K562 (cell line): ENCODE results near the gene INPPL1. TPM values are rescaled to one million over a fixed set of nuclear protein-coding genes. Genes with fewer than 3 reads are reported as not detected.

ENCODE experiments used
- BRD9 ChIP-seq: fragments of 450-650 bp; IDR thresholded peaks from 2 replicates; pipeline ENCODE4 v1.6.1; 2018; ENCODE audit warnings: low read depth; ENCODE audit not compliant: partially characterized antibody
- ESRRA ChIP-seq: fragments of 450-650 bp; IDR thresholded peaks from 2 replicates; pipeline ENCODE4 v1.6.1; 2014; ENCODE audit warnings: low read depth, mild to moderate bottlenecking, moderate library complexity, borderline replicate concordance
- FOXM1 ChIP-seq, 2 experiments: fragments of 450-650 bp in 1 of 2; sonication (generic) in 1 of 2; formaldehyde crosslinking in 1 of 2; IDR thresholded peaks; 2 replicates each; pipeline versions ENCODE4 v1.6.1 to v1.9.0; 2017 to 2022; ENCODE audit warnings: low read depth in 2 of 2, mild to moderate bottlenecking in 2 of 2, missing genetic modification reagents in 1 of 2, moderate library complexity in 1 of 2
- GTF2E2 ChIP-seq: fragments of 200-800 bp; sonication (Bioruptor generic); IDR thresholded peaks from 2 replicates; pipeline ENCODE4 v1.6.1; 2016; ENCODE audit warnings: missing genetic modification characterization, missing compliant biosample characterization
- SMARCA5 ChIP-seq: fragments of 450-650 bp; IDR thresholded peaks from 2 replicates; pipeline ENCODE4 v1.6.1; 2016
- TEAD1 ChIP-seq, 2 experiments: fragments of 450-650 bp in 1 of 2; sonication (generic) in 1 of 2; formaldehyde crosslinking; IDR thresholded peaks; 2 replicates each; pipeline versions ENCODE4 v1.4.0 to v1.8.0; 2020 to 2022; ENCODE audit warnings: mild to moderate bottlenecking in 2 of 2, missing genetic modification reagents in 1 of 2
- ZBTB7A ChIP-seq: IDR thresholded peaks from 2 replicates; pipeline ENCODE4 v1.6.1; 2011; ENCODE audit warnings: low read depth, mild to moderate bottlenecking, low read length, moderate library complexity, borderline replicate concordance; ENCODE audit not compliant: control insufficient read depth
- ZKSCAN1 ChIP-seq: fragments of 150-350 bp; IDR thresholded peaks from 2 replicates; pipeline ENCODE4 v1.6.1; 2016; ENCODE audit warnings: low read depth, low read length
- polyA plus RNA-seq, 8 experiments: library from polyadenylated mRNA; depleted of rRNA in 4 of 8; stranded (reverse) in 5 of 8; unstranded in 3 of 8; fragments of >200 nt; fragmentation: Nextera tagmentation in 2 of 8; fragmentation: Illumina TruSeq in 1 of 8; extraction: Ambion mirVana in 2 of 8; extraction: Trizol in 1 of 8; gene quantifications; 2 replicates each; pipeline versions ENCODE4 v1.2.1 to v1.2.3, GENCODE V29; 2011 to 2014; ENCODE audit warnings: inconsistent platforms in 1 of 8, missing spikeins in 1 of 8
- total RNA-seq, 7 experiments: library from RNA; depleted of rRNA in 6 of 7; stranded (reverse); fragments of >200 nt in 6 of 7; fragmentation: Illumina TruSeq in 2 of 7; extraction: Trizol in 2 of 7; gene quantifications; 2 replicates each; pipeline versions ENCODE4 v1.2.1 to v1.2.3, GENCODE V29; 2011 to 2021; ENCODE audit warnings: low replicate concordance in 1 of 7
- TF ChIP-seq, protein P1 (sequence below): sonication (generic); formaldehyde crosslinking; IDR thresholded peaks from 2 replicates; pipeline ENCODE4 v1.8.1; 2023; ENCODE audit warnings: mild to moderate bottlenecking, missing genetic modification reagents
- TF ChIP-seq, protein P2 (sequence below): fragments of 250-450 bp; sonication (Bioruptor Pico); IDR thresholded peaks from 2 replicates; pipeline ENCODE4 v1.5.0; 2021; ENCODE audit warnings: mild to moderate bottlenecking, borderline replicate concordance
- TF ChIP-seq, protein P3 (sequence below): fragments of 450-650 bp; IDR thresholded peaks from 2 replicates; pipeline ENCODE4 v1.6.1; 2016; ENCODE audit warnings: antibody characterized with exemption
- TF ChIP-seq, protein P4 (sequence below), 2 experiments: fragments of 450-650 bp; IDR thresholded peaks; 2 replicates each; pipeline ENCODE4 v1.6.1; 2016
- TF ChIP-seq, protein P5 (sequence below): sonication (generic); formaldehyde crosslinking; IDR thresholded peaks from 2 replicates; pipeline ENCODE4 v1.9.0; 2022; ENCODE audit warnings: mild to moderate bottlenecking, missing genetic modification reagents
- TF ChIP-seq, protein P6 (sequence below): fragments of 250-450 bp; sonication (Bioruptor Pico); IDR thresholded peaks from 2 replicates; pipeline ENCODE4 v1.8.0; 2021; ENCODE audit warnings: borderline replicate concordance, mild to moderate bottlenecking, moderate library complexity; ENCODE audit not compliant: poor library complexity, severe bottlenecking
- TF ChIP-seq, protein P7 (sequence below): sonication (generic); formaldehyde crosslinking; IDR thresholded peaks from 2 replicates; pipeline ENCODE4 v1.8.1; 2023; ENCODE audit warnings: mild to moderate bottlenecking, missing genetic modification reagents

Gene INPPL1
- total and polyA plus RNA-seq, 9 of the 15 experiments (the other 6 are each of a cell fraction or from before 2014, with no cell fraction given) = 0.55 to 137 (median 61.6) TPM

DNA sequence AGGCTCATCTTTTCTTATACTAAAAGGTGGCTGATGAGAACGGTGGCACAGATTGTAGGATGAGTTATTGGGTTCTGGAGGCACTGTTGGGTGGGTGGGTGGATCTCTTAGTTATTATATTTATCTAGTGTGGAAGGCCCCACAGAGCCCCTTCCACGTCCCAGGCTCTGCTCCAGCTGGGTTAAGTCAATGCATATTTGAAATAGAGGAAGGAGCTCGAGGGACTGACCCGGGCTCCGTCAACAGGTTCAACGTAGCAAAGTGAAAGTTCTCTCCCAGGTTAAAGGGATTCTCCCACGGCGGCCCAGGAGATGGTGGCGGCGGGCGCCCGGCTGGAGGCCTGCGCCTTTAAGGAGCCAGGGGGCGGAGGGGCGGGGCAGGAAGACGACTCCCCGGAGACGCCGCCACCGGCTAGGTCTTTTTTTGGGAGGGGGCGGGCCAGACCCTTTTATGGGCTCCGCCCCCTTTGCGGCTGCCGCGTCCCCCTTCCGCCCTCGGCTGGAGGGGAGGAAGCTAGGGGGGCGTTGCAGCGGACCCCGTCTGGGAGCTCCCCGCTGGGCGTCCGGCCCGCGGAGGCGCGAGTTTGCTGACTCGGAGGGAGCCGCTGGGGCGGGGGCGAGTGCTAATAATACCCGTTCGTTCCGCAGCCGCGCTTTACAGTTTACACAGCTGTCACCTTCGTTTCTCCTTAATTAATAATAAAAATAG lies 1.5 kb upstream of the INPPL1 start (continued):
- peak; percentile 77; the same call in 1 of the 2 replicates for TF ChIP-seq GTF2E2 (tag)
- TF ChIP-seq, protein P1, sequence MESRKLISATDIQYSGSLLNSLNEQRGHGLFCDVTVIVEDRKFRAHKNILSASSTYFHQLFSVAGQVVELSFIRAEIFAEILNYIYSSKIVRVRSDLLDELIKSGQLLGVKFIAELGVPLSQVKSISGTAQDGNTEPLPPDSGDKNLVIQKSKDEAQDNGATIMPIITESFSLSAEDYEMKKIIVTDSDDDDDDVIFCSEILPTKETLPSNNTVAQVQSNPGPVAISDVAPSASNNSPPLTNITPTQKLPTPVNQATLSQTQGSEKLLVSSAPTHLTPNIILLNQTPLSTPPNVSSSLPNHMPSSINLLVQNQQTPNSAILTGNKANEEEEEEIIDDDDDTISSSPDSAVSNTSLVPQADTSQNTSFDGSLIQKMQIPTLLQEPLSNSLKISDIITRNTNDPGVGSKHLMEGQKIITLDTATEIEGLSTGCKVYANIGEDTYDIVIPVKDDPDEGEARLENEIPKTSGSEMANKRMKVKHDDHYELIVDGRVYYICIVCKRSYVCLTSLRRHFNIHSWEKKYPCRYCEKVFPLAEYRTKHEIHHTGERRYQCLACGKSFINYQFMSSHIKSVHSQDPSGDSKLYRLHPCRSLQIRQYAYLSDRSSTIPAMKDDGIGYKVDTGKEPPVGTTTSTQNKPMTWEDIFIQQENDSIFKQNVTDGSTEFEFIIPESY (CRISPR knock-in tag) = no peak
- TF ChIP-seq, protein P2, sequence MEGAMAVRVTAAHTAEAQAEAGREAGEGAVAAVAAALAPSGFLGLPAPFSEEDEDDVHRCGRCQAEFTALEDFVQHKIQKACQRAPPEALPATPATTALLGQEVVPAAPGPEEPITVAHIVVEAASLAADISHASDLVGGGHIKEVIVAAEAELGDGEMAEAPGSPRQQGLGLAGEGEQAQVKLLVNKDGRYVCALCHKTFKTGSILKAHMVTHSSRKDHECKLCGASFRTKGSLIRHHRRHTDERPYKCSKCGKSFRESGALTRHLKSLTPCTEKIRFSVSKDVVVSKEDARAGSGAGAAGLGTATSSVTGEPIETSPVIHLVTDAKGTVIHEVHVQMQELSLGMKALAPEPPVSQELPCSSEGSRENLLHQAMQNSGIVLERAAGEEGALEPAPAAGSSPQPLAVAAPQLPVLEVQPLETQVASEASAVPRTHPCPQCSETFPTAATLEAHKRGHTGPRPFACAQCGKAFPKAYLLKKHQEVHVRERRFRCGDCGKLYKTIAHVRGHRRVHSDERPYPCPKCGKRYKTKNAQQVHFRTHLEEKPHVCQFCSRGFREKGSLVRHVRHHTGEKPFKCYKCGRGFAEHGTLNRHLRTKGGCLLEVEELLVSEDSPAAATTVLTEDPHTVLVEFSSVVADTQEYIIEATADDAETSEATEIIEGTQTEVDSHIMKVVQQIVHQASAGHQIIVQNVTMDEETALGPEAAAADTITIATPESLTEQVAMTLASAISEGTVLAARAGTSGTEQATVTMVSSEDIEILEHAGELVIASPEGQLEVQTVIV (CRISPR knock-in tag) = no peak
- TF ChIP-seq, protein P3, sequence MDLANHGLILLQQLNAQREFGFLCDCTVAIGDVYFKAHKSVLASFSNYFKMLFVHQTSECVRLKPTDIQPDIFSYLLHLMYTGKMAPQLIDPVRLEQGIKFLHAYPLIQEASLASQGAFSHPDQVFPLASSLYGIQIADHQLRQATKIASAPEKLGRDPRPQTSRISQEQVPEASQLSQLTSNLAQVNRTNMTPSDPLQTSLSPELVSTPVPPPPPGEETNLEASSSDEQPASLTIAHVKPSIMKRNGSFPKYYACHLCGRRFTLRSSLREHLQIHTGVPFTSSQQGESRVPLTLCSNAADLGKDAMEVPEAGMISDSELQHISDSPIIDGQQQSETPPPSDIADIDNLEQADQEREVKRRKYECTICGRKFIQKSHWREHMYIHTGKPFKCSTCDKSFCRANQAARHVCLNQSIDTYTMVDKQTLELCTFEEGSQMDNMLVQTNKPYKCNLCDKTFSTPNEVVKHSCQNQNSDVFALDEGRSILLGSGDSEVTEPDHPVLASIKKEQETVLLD = no peak
- no peak for TF ChIP-seq BRD9
- TF ChIP-seq, protein P4, sequence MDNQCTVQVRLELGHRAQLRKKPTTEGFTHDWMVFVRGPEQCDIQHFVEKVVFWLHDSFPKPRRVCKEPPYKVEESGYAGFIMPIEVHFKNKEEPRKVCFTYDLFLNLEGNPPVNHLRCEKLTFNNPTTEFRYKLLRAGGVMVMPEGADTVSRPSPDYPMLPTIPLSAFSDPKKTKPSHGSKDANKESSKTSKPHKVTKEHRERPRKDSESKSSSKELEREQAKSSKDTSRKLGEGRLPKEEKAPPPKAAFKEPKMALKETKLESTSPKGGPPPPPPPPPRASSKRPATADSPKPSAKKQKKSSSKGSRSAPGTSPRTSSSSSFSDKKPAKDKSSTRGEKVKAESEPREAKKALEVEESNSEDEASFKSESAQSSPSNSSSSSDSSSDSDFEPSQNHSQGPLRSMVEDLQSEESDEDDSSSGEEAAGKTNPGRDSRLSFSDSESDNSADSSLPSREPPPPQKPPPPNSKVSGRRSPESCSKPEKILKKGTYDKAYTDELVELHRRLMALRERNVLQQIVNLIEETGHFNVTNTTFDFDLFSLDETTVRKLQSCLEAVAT (IDR thresholded peaks at IDR 0.05) = no peak
- no peak for TF ChIP-seq ESRRA
- TF ChIP-seq, protein P5, sequence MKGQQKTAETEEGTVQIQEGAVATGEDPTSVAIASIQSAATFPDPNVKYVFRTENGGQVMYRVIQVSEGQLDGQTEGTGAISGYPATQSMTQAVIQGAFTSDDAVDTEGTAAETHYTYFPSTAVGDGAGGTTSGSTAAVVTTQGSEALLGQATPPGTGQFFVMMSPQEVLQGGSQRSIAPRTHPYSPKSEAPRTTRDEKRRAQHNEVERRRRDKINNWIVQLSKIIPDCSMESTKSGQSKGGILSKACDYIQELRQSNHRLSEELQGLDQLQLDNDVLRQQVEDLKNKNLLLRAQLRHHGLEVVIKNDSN (CRISPR knock-in tag) = no peak
- TF ChIP-seq ZBTB7A = peak; percentile 99
- TF ChIP-seq, protein P6, sequence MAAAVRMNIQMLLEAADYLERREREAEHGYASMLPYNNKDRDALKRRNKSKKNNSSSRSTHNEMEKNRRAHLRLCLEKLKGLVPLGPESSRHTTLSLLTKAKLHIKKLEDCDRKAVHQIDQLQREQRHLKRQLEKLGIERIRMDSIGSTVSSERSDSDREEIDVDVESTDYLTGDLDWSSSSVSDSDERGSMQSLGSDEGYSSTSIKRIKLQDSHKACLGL (CRISPR knock-in tag) = no peak
- peak; percentile 85 for TF ChIP-seq FOXM1 (IDR thresholded peaks at IDR 0.05; ENCODE audit: low read depth)
- TF ChIP-seq FOXM1 (CRISPR knock-in tag; IDR thresholded peaks at IDR 0.05; ENCODE audit: low read depth) = no peak
- TF ChIP-seq ZKSCAN1 = peak; percentile 96
- 0 out of 4 replicates have a peak, but pooled peaks of 1 of the 2 experiments have one; percentile 9 for TF ChIP-seq TEAD1 (CRISPR knock-in tag; IDR thresholded peaks at IDR 0.05)
- TF ChIP-seq, protein P7, sequence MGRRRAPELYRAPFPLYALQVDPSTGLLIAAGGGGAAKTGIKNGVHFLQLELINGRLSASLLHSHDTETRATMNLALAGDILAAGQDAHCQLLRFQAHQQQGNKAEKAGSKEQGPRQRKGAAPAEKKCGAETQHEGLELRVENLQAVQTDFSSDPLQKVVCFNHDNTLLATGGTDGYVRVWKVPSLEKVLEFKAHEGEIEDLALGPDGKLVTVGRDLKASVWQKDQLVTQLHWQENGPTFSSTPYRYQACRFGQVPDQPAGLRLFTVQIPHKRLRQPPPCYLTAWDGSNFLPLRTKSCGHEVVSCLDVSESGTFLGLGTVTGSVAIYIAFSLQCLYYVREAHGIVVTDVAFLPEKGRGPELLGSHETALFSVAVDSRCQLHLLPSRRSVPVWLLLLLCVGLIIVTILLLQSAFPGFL = no peak
- TF ChIP-seq SMARCA5 = no peak
